Measurements from ENCODE around the gene RHOB.

- no peak for TF ChIP-seq CTCF (IDR thresholded peaks at IDR 0.05; ENCODE audit: low read depth, low read length, poor library complexity, severe bottlenecking)
- no peak for TF ChIP-seq EZH2phosphoT487 (IDR thresholded peaks at IDR 0.05; ENCODE audit: borderline replicate concordance, low read length)
These were observed 3.5 kb downstream of the RHOB start for GRCh38 chr2:20450201-20450999.
